ENCODE data around the gene DDX1. TPM values are rescaled to one million over a fixed set of nuclear protein-coding genes. Genes with fewer than 3 reads are reported as not detected.

The DDX1 gene
- total and polyA plus RNA-seq, 2 donors (not counting 1 experiment from before 2014, with no cell fraction given): 13.2 to 52.6 TPM

DNA sequence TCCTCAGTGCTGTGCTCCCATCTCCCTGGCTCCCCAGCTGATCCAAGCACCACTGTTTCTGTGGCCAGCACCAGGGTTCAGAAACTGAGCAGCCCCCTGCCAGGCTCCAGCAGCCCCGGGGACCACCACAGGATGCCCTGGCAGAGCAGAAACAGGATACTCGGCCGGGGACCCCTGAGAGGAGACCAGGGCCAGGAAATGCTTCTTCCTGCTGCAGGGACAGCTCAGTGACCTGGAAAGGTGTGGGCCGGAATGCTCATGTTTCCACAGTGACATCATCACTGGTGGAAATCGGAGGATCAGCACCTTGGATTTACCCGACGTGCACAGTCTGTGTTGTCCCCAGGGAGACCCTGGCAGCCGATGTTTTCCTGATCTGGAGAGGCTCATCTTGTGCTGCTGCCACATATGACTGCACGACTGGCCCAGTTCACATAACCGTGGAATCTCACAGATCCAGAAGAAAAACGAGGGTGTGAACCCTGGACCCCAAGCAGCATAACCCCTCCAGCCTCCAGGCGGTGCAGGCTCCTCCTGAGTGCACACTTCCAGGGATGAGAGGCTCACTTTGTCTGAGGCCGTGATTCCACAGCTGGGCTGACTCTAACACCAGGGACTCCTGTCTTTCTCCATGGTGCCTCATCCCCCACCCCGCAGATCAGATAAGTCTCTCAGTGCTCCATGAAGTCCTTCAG lies 58.0 kb downstream of the DDX1 start:
- WGBS (ENCODE audit: insufficient coverage): 78% methylated on average over 14 of the region's 14 CpGs
- POLR2A ChIA-PET: no interaction called here
- no peak overlapping the region for H3K4me3 Mint-ChIP-seq

More for the DNA sequence above, 58.0 kb downstream of the DDX1 start:
- Histone ChIP-seq H4K20me1 (ENCODE audit: control insufficient read depth, insufficient read depth, low read length, poor library complexity, severe bottlenecking) (no peaks in the 10 kb centered on the region), H3K79me2 (ENCODE audit: control insufficient read depth, insufficient read depth, low read length) (no peaks in the 10 kb centered on the region), H3K4me2 (replicated peaks; ENCODE audit: low read depth, low read length, poor library complexity, severe bottlenecking) (no peak overlapping the region), H3K9me3 (ENCODE audit: control extremely low read depth in 1 of 3, control insufficient read depth in 2 of 3, insufficient read depth in 1 of 3, low read length in 2 of 3) (peaks cover 0 to 3% (median 0%) of the 10 kb centered on the region in 3 donors), H3K4me1 (ENCODE audit: control insufficient read depth in 2 of 2, insufficient read depth in 2 of 2, low read length in 2 of 2) (no peaks in the 10 kb centered on the region), H3K9ac (ENCODE audit: low read length) (no peak overlapping the region), H3K27me3 (replicated peaks in 1 of 4; ENCODE audit: control extremely low read depth in 1 of 4, control insufficient read depth in 3 of 4, insufficient read depth in 4 of 4, low read length in 3 of 4) (peaks cover 0 to 2% (median 0%) of the 10 kb centered on the region in 4 experiments), H3K27ac (ENCODE audit: low read length in 2 of 2) (no peak overlapping the region), H3K4me3 (ENCODE audit: control extremely low read depth in 1 of 5, extremely low read depth in 1 of 5, insufficient read depth in 1 of 5, low read depth in 2 of 5, low read length in 4 of 5) (no peak overlapping the region), H3K36me3 (replicated peaks in 1 of 2; ENCODE audit: control extremely low read depth in 1 of 2, control insufficient read depth in 1 of 2, extremely low read depth in 1 of 2, insufficient read depth in 2 of 2, low read length in 1 of 2) (no peaks in the 10 kb centered on the region), H2AFZ (ENCODE audit: insufficient read depth, low read depth, low read length, poor library complexity, severe bottlenecking) (no peak overlapping the region)
- H3K27ac Mint-ChIP-seq: no peak overlapping the region
- intact Hi-C loops (cut with micrococcal nuclease): no loop called here
- ATAC-seq (ENCODE audit: low read depth): no peak
- CTCF ChIA-PET: no interaction called here
- no peak for DNase-seq
- no peaks in the 10 kb centered on the region for H3K4me1 Mint-ChIP-seq
- TF ChIP-seq EZH2 (IDR thresholded peaks at IDR 0.05; ENCODE audit: borderline replicate concordance, insufficient read depth, low read depth, low read length, poor library complexity, severe bottlenecking): no peak
- TF ChIP-seq, protein P1, sequence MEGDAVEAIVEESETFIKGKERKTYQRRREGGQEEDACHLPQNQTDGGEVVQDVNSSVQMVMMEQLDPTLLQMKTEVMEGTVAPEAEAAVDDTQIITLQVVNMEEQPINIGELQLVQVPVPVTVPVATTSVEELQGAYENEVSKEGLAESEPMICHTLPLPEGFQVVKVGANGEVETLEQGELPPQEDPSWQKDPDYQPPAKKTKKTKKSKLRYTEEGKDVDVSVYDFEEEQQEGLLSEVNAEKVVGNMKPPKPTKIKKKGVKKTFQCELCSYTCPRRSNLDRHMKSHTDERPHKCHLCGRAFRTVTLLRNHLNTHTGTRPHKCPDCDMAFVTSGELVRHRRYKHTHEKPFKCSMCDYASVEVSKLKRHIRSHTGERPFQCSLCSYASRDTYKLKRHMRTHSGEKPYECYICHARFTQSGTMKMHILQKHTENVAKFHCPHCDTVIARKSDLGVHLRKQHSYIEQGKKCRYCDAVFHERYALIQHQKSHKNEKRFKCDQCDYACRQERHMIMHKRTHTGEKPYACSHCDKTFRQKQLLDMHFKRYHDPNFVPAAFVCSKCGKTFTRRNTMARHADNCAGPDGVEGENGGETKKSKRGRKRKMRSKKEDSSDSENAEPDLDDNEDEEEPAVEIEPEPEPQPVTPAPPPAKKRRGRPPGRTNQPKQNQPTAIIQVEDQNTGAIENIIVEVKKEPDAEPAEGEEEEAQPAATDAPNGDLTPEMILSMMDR (IDR thresholded peaks at IDR 0.05): no peak
- no peaks in the 10 kb centered on the region for H3K9me3 Mint-ChIP-seq (ENCODE audit: insufficient read depth)
- peaks cover 9% of the 10 kb centered on the region for H3K27me3 Mint-ChIP-seq
